ENCODE results near the gene SPEN.

DNA sequence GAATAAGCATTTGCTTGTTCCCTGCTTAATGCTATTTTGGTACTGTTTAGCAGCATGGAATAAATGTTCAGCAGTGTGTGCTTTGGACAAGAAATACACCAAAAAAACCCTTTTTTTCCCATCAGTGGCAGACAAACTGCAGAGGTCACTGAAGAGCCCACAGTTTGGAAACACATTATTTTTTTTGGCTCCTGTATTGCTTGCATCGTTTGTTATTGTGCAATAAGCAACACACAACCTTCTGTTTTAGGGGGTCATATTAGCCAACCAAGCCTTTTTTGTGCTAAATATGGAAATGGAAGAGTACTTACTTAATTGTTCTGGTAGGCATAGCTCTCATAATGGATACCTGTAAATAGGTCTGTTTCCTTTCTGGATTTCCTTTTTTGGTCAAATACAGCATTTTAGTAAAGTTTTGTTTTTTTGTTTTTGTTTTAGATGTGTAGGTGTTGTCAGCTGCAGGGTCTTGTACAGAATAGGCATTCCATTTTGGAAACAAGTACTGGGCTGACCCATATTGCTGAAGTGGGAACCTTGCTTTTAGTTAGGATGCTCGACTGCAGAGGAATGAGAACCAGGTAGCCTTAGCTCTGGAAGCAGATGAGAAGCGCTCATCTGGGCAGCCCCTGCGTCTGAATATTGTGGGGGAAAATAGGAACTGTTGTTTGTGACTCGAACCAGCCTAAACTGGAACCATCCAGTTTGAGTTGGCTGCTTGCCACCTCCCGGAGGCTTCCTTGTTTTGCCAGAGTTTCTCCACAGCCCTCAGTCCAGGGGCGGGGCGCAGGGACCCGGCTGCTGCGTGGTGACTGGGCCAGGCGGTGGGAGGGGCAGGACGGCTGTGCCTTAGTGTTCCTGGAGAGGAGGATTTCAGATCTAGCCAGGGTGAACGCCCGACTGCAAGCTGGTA, 38.4 kb downstream of the SPEN start:
- TF ChIP-seq CTCF (tag by site-specific recombination; IDR thresholded peaks at IDR 0.05) (no peak), SP2 (tag by site-specific recombination; IDR thresholded peaks at IDR 0.05) (peak; percentile 52), ZNF768 (tag by site-specific recombination; IDR thresholded peaks at IDR 0.05) (no peak), GLI4 (tag by site-specific recombination; IDR thresholded peaks at IDR 0.05) (no peak)
- TF ChIP-seq, protein P1, sequence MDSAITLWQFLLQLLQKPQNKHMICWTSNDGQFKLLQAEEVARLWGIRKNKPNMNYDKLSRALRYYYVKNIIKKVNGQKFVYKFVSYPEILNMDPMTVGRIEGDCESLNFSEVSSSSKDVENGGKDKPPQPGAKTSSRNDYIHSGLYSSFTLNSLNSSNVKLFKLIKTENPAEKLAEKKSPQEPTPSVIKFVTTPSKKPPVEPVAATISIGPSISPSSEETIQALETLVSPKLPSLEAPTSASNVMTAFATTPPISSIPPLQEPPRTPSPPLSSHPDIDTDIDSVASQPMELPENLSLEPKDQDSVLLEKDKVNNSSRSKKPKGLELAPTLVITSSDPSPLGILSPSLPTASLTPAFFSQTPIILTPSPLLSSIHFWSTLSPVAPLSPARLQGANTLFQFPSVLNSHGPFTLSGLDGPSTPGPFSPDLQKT (IDR thresholded peaks at IDR 0.05; ENCODE audit: borderline replicate concordance, low read depth, low read length) = no peak
